MM.1S (cell line): ENCODE measurements around the gene TP53I13.

Source experiments
- DNase-seq: peaks from one replicate; pipeline ENCODE4 v3.0.0-alpha.2; 2015
- H2AFZ ChIP-seq: fragments of 300-600 bp; sonication (generic); 2 replicates; pipeline ENCODE4 v1.6.0; 2016; ENCODE audit warnings: antibody characterized with exemption, low read length
- H3F3A ChIP-seq: fragments of 300-600 bp; sonication (generic); 2 replicates; pipeline ENCODE4 v1.6.1; 2016; ENCODE audit warnings: mild to moderate bottlenecking, antibody characterized with exemption, low read length, moderate library complexity, mixed read lengths; ENCODE audit not compliant: insufficient read depth
- H3K27ac ChIP-seq: fragments of 300-600 bp; sonication (generic); 2 replicates; pipeline ENCODE4 v1.5.1; 2016; ENCODE audit warnings: mild to moderate bottlenecking, low read length
- H3K27me3 ChIP-seq: fragments of 300-600 bp; sonication (generic); replicated peaks from 2 replicates; pipeline ENCODE4 v1.6.0; 2016; ENCODE audit warnings: low read length; ENCODE audit not compliant: insufficient read depth
- H3K36me3 ChIP-seq: fragments of 300-600 bp; sonication (generic); replicated peaks from 2 replicates; pipeline ENCODE4 v1.6.1; 2016; ENCODE audit warnings: mild to moderate bottlenecking, low read length, mixed read lengths; ENCODE audit not compliant: insufficient read depth
- H3K4me1 ChIP-seq: fragments of 300-600 bp; sonication (generic); 2 replicates; pipeline ENCODE4 v1.6.1; 2016; ENCODE audit warnings: low read length, mixed read lengths
- H3K4me2 ChIP-seq: fragments of 300-600 bp; sonication (generic); 2 replicates; pipeline ENCODE4 v1.6.0; 2016; ENCODE audit warnings: low read depth, low read length
- H3K4me3 ChIP-seq: fragments of 300-600 bp; sonication (generic); 2 replicates; pipeline ENCODE4 v1.5.1; 2016; ENCODE audit warnings: low read length, mixed read lengths
- H3K79me2 ChIP-seq: fragments of 300-600 bp; sonication (generic); 2 replicates; pipeline ENCODE4 v1.6.1; 2016; ENCODE audit warnings: mixed run types, low read length, mixed read lengths
- H3K9ac ChIP-seq: fragments of 300-600 bp; sonication (generic); 2 replicates; pipeline ENCODE4 v1.6.1; 2016; ENCODE audit warnings: low read length, mixed read lengths
- H3K9me2 ChIP-seq: fragments of 300-600 bp; sonication (generic); replicated peaks from 2 replicates; pipeline ENCODE4 v1.6.1; 2016; ENCODE audit warnings: mild to moderate bottlenecking, low read length, mixed read lengths; ENCODE audit not compliant: insufficient read depth
- H3K9me3 ChIP-seq: fragments of 300-600 bp; sonication (generic); replicated peaks from 2 replicates; pipeline ENCODE4 v1.6.1; 2016; ENCODE audit warnings: mild to moderate bottlenecking, low read length, mixed read lengths; ENCODE audit not compliant: insufficient read depth
- H4K20me1 ChIP-seq: fragments of 300-600 bp; sonication (generic); 2 replicates; pipeline ENCODE4 v1.6.1; 2016; ENCODE audit warnings: mild to moderate bottlenecking, low read length, moderate library complexity, mixed read lengths; ENCODE audit not compliant: insufficient read depth
- EZH2 ChIP-seq: fragments of 300-600 bp; sonication (generic); optimal IDR thresholded peaks from 2 replicates; pipeline ENCODE3; 2017; ENCODE audit warnings: low read depth, mild to moderate bottlenecking, antibody characterized with exemption, low read length, mixed read lengths
- EZH2phosphoT487 ChIP-seq: fragments of 300-600 bp; sonication (generic); IDR thresholded peaks from 2 replicates; pipeline ENCODE4 v1.6.1; 2018; ENCODE audit warnings: antibody characterized with exemption, low read length
- TF ChIP-seq, protein P1 (sequence below): fragments of 300-600 bp; sonication (generic); IDR thresholded peaks from 2 replicates; pipeline ENCODE4 v1.5.1; 2016; ENCODE audit warnings: antibody characterized with exemption, low read length, mixed read lengths

TP53I13 gene

DNA sequence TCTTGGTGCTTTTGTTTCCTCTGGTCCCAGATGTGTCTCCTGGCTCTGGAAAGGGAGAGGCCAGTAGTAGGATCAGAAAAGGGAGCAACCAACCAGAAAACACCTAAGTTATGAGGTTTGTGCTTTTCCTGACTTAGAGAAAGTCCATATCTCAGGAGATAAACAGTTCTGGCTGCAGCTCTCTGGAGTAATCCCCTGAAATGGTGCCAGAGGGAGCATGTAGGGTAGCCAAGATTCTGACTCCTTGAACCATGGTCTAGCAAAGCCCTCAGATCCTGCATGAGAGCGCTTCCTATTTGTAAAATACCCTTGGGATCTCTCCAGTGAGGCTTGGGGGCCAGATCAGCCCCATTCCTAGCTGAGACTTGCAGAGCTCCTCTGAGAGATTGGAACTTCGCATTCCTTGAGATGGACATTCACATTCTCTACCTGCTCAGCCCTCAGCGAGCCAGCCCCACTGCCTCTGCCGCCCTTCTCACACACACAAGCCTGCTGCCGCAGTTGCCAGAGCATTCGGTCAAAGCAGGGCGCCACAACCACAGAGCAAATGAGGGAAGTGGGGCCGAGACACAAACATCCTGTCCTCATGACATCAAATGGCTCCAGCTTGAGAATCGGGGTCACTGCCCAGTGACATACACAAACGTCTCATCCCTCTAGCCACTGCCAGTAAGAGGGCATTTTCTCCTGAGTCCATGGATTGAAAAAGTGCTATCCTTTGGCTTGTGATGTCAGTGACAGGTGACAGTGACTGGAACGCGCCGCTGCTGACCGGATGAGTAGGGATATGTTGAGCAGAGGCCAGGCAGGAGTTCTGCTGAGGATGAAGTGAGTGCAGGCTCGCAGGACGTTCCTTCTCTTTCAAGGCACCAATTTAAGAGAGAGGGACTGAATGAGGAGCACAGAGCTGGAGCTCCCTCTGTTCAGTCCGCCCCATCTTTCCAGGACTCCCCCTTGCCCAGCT lies 6.7 kb upstream of the TP53I13 start:
- Histone ChIP-seq H4K20me1 (no peaks in the 10 kb centered on the region), H3K36me3 (no peaks in the 10 kb centered on the region), H3K9me2 (no peaks in the 10 kb centered on the region), H3K27me3 (no peaks in the 10 kb centered on the region), H3F3A (peaks cover 26% of the 10 kb centered on the region), H3K4me3 (no peak overlapping the region), H3K9me3 (no peaks in the 10 kb centered on the region), H3K9ac (no peak overlapping the region), H3K27ac (no peak overlapping the region), H3K79me2 (peaks cover 14% of the 10 kb centered on the region), H3K4me1 (peaks cover 15% of the 10 kb centered on the region), H3K4me2 (no peak overlapping the region), H2AFZ (no peak overlapping the region)
- no peak for DNase-seq
- TF ChIP-seq EZH2phosphoT487 (no peak), EZH2 (no peak)
- TF ChIP-seq, protein P1, sequence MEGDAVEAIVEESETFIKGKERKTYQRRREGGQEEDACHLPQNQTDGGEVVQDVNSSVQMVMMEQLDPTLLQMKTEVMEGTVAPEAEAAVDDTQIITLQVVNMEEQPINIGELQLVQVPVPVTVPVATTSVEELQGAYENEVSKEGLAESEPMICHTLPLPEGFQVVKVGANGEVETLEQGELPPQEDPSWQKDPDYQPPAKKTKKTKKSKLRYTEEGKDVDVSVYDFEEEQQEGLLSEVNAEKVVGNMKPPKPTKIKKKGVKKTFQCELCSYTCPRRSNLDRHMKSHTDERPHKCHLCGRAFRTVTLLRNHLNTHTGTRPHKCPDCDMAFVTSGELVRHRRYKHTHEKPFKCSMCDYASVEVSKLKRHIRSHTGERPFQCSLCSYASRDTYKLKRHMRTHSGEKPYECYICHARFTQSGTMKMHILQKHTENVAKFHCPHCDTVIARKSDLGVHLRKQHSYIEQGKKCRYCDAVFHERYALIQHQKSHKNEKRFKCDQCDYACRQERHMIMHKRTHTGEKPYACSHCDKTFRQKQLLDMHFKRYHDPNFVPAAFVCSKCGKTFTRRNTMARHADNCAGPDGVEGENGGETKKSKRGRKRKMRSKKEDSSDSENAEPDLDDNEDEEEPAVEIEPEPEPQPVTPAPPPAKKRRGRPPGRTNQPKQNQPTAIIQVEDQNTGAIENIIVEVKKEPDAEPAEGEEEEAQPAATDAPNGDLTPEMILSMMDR = no peak

DNA sequence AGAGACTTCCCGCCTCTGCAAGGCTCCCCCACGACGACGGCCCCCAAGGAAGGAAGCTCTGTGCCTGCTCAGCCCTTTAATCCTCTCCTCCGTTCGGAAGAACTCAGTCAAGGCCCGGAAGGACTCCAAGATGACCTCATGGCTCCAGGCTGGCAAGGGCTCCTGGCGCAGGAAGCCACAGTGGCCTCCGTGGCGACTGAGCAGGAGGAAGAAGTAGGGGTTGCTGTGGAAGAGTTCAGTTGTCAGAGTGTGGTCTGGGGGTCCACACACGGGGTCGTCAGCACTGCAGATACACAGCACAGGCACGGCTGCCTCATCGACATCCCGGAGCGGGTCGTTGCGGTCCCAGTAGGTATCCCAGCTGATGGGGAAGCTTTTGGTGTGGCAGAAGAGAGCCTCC lies 5.9 kb upstream of the TP53I13 start:
- no peaks in the 10 kb centered on the region for H3K9me3 ChIP-seq
- no peaks in the 10 kb centered on the region for H3K9me2 ChIP-seq
- H3K4me2 ChIP-seq = no peak overlapping the region
- H3K27me3 ChIP-seq = no peaks in the 10 kb centered on the region
- H3K27ac ChIP-seq = no peak overlapping the region
- H3K79me2 ChIP-seq = peaks cover 14% of the 10 kb centered on the region
- DNase-seq = no peak
- no peaks in the 10 kb centered on the region for H3K36me3 ChIP-seq
- peaks cover 15% of the 10 kb centered on the region for H3K4me1 ChIP-seq
- H3F3A ChIP-seq = peaks cover 33% of the 10 kb centered on the region
- no peak overlapping the region for H3K4me3 ChIP-seq
- H2AFZ ChIP-seq = no peak overlapping the region
- no peaks in the 10 kb centered on the region for H4K20me1 ChIP-seq
- no peak overlapping the region for H3K9ac ChIP-seq
- TF ChIP-seq EZH2 (no peak), EZH2phosphoT487 (no peak)
- TF ChIP-seq, protein P1 = no peak

DNA sequence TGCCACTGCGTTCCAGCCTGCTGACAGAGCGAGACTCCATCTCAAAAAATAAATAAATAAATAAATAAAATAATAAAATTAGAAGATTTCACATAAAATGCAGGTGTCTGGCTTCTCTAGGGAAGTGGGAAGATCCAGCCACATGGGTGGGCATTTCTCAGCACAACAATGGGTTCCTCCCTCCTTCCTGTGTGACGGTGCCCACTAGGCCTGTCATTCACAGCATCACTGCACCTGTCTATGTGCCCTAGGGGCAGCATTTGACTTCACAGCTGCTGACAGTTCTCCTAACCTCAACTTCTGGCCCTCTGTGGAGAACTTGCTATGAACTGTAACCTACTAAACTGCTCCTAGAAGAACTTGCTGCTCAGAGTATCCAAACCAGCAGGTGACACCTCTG lies 4.7 kb upstream of the TP53I13 start:
- Histone ChIP-seq H3K36me3 (no peaks in the 10 kb centered on the region), H3F3A (peaks cover 40% of the 10 kb centered on the region), H2AFZ (no peak overlapping the region), H3K4me3 (no peak overlapping the region), H3K4me2 (no peak overlapping the region), H3K27ac (no peak overlapping the region), H3K4me1 (peaks cover 15% of the 10 kb centered on the region), H3K79me2 (peaks cover 14% of the 10 kb centered on the region), H3K9ac (no peak overlapping the region), H3K9me2 (no peaks in the 10 kb centered on the region), H3K9me3 (no peaks in the 10 kb centered on the region), H4K20me1 (no peaks in the 10 kb centered on the region), H3K27me3 (no peaks in the 10 kb centered on the region)
- TF ChIP-seq EZH2phosphoT487 (no peak), EZH2 (no peak)
- TF ChIP-seq, protein P1 = no peak
- DNase-seq = peak; percentile 18
